K562 (cell line): ENCODE results near the gene PRR30. TPM values are rescaled to one million over a fixed set of nuclear protein-coding genes. Genes with fewer than 3 reads are reported as not detected.

Experiments
- BRD4 ChIP-seq: fragments of 200-600 bp; sonication (generic); IDR thresholded peaks from 2 replicates; pipeline ENCODE4 v1.6.1; 2017; ENCODE audit warnings: inconsistent platforms
- HNRNPL ChIP-seq: fragments of 200-400 bp; formaldehyde crosslinking; IDR thresholded peaks from 2 replicates; pipeline ENCODE4 v1.6.1; 2017; ENCODE audit warnings: low read depth, mild to moderate bottlenecking, low read length
- LCOR ChIP-seq: sonication (generic); formaldehyde crosslinking; IDR thresholded peaks from 2 replicates; pipeline ENCODE4 v1.8.0; 2022; ENCODE audit warnings: mild to moderate bottlenecking, missing genetic modification reagents
- MIER1 ChIP-seq: fragments of 450-650 bp; IDR thresholded peaks from 2 replicates; pipeline ENCODE4 v1.6.1; 2016; ENCODE audit warnings: antibody characterized with exemption, mild to moderate bottlenecking, low read depth
- NCOR1 ChIP-seq: fragments of 450-650 bp; IDR thresholded peaks from 2 replicates; pipeline ENCODE4 v1.6.1; 2016; ENCODE audit warnings: mild to moderate bottlenecking, moderate library complexity
- NFYB ChIP-seq: IDR thresholded peaks from 2 replicates; pipeline ENCODE4 v1.6.1; 2011; ENCODE audit warnings: mild to moderate bottlenecking, moderate library complexity; ENCODE audit not compliant: insufficient read length; ENCODE audit errors: extremely low read depth
- POLR2H ChIP-seq: IDR thresholded peaks from 2 replicates; pipeline ENCODE4 v1.6.1; 2016; ENCODE audit warnings: missing genetic modification characterization, low read depth, mild to moderate bottlenecking, control low read depth, missing compliant biosample characterization, moderate library complexity
- TEAD2 ChIP-seq: fragments of 450-650 bp; IDR thresholded peaks from 2 replicates; pipeline ENCODE4 v1.6.1; 2016; ENCODE audit warnings: missing genetic modification characterization, control low read depth, missing compliant biosample characterization
- TEAD4 ChIP-seq, 2 experiments: sonication (generic) in 1 of 2; formaldehyde crosslinking in 1 of 2; IDR thresholded peaks; 2 replicates each; pipeline versions ENCODE4 v1.6.1 to v1.8.0; 2012 to 2022; ENCODE audit warnings: borderline replicate concordance in 1 of 2, inconsistent platforms in 1 of 2, low read length in 1 of 2, mild to moderate bottlenecking in 1 of 2, missing genetic modification reagents in 1 of 2
- THRA ChIP-seq: fragments of 450-650 bp; IDR thresholded peaks from 2 replicates; pipeline ENCODE4 v1.6.1; 2017; ENCODE audit warnings: mild to moderate bottlenecking, moderate library complexity
- THRB ChIP-seq: fragments of 450-650 bp; formaldehyde crosslinking; conservative IDR thresholded peaks from 2 replicates; pipeline ENCODE4 v1.4.0; 2022; ENCODE audit warnings: mild to moderate bottlenecking, missing genetic modification characterization
- ZBTB7A ChIP-seq: IDR thresholded peaks from 2 replicates; pipeline ENCODE4 v1.6.1; 2011; ENCODE audit warnings: low read depth, mild to moderate bottlenecking, low read length, moderate library complexity, borderline replicate concordance; ENCODE audit not compliant: control insufficient read depth
- ZNF124 ChIP-seq: sonication (generic); formaldehyde crosslinking; IDR thresholded peaks from 2 replicates; pipeline ENCODE4 v1.8.1; 2022; ENCODE audit warnings: missing genetic modification reagents
- ZNF318 ChIP-seq, 2 experiments: fragments of 450-650 bp; IDR thresholded peaks; 2 replicates each; pipeline ENCODE4 v1.6.1; 2016; ENCODE audit warnings: mild to moderate bottlenecking in 2 of 2, borderline replicate concordance in 1 of 2, low read depth in 1 of 2, moderate library complexity in 1 of 2
- ZNF431 ChIP-seq: sonication (generic); formaldehyde crosslinking; IDR thresholded peaks from 2 replicates; pipeline ENCODE4 v1.8.0; 2022; ENCODE audit warnings: mild to moderate bottlenecking, missing genetic modification reagents
- ZNF551 ChIP-seq: fragments of 250-450 bp; sonication (Bioruptor Pico); IDR thresholded peaks from 2 replicates; pipeline ENCODE4 v1.5.0; 2021; ENCODE audit warnings: mild to moderate bottlenecking, moderate library complexity
- ZNF695 ChIP-seq: fragments of 450-650 bp; formaldehyde crosslinking; IDR thresholded peaks from 2 replicates; pipeline ENCODE4 v1.4.0; 2020; ENCODE audit warnings: mild to moderate bottlenecking, moderate library complexity
- polyA plus RNA-seq, 8 experiments: library from polyadenylated mRNA; depleted of rRNA in 4 of 8; stranded (reverse) in 5 of 8; unstranded in 3 of 8; fragments of >200 nt; fragmentation: Nextera tagmentation in 2 of 8; fragmentation: Illumina TruSeq in 1 of 8; extraction: Ambion mirVana in 2 of 8; extraction: Trizol in 1 of 8; gene quantifications; 2 replicates each; pipeline versions ENCODE4 v1.2.1 to v1.2.3, GENCODE V29; 2011 to 2014; ENCODE audit warnings: inconsistent platforms in 1 of 8, missing spikeins in 1 of 8
- total RNA-seq, 7 experiments: library from RNA; depleted of rRNA in 6 of 7; stranded (reverse); fragments of >200 nt in 6 of 7; fragmentation: Illumina TruSeq in 2 of 7; extraction: Trizol in 2 of 7; gene quantifications; 2 replicates each; pipeline versions ENCODE4 v1.2.1 to v1.2.3, GENCODE V29; 2011 to 2021; ENCODE audit warnings: low replicate concordance in 1 of 7

Gene PRR30
- total and polyA plus RNA-seq, 9 of the 15 experiments (the other 6 are each of a cell fraction or from before 2014, with no cell fraction given) = not detected

- no peak for TF ChIP-seq ZNF431
- TF ChIP-seq ZNF124 = no peak
- TF ChIP-seq NCOR1 = no peak; the same call in none of the 2 replicates
- no peak for TF ChIP-seq POLR2H (tag)
- peak; percentile 62 for TF ChIP-seq TEAD4 (IDR thresholded peaks at IDR 0.05; ENCODE audit: low read length)
- TF ChIP-seq TEAD4 (CRISPR knock-in tag; IDR thresholded peaks at IDR 0.05; ENCODE audit: borderline replicate concordance) = no peak
- TF ChIP-seq ZNF695 (CRISPR knock-in tag) = no peak
- no peak for TF ChIP-seq BRD4
- TF ChIP-seq ZBTB7A = no peak
- TF ChIP-seq TEAD2 (tag) = no peak
- no peak for TF ChIP-seq NFYB
- no peak for TF ChIP-seq THRA
- TF ChIP-seq ZNF551 (CRISPR knock-in tag) = no peak
- no peak for TF ChIP-seq ZNF318 (IDR thresholded peaks at IDR 0.05; ENCODE audit: borderline replicate concordance in 1 of 2, low read depth in 1 of 2)
- no peak for TF ChIP-seq HNRNPL
- TF ChIP-seq THRB (CRISPR knock-in tag) = no peak
- TF ChIP-seq LCOR (CRISPR knock-in tag) = 0 out of 2 replicates have a peak, but pooled peaks have one; percentile 54
- TF ChIP-seq MIER1 = no peak
Observed at GRCh38 chr2:27092696-27093429, 46.3 kb downstream of the PRR30 start (continued).
